ENCODE data around the gene SEMA3E.

- TF ChIP-seq POLR2AphosphoS5 (IDR thresholded peaks at IDR 0.05; ENCODE audit: low read depth, low read length) (no peak), SIN3A (IDR thresholded peaks at IDR 0.05; ENCODE audit: borderline replicate concordance, insufficient read depth, low read depth, low read length) (no peak), REST (IDR thresholded peaks at IDR 0.05; ENCODE audit: insufficient read depth in 1 of 2, low read depth in 2 of 2, low read length in 1 of 2) (no peak), TCF7L2 (IDR thresholded peaks at IDR 0.05; ENCODE audit: low read depth, low read length) (no peak)
- TF ChIP-seq, protein P1, sequence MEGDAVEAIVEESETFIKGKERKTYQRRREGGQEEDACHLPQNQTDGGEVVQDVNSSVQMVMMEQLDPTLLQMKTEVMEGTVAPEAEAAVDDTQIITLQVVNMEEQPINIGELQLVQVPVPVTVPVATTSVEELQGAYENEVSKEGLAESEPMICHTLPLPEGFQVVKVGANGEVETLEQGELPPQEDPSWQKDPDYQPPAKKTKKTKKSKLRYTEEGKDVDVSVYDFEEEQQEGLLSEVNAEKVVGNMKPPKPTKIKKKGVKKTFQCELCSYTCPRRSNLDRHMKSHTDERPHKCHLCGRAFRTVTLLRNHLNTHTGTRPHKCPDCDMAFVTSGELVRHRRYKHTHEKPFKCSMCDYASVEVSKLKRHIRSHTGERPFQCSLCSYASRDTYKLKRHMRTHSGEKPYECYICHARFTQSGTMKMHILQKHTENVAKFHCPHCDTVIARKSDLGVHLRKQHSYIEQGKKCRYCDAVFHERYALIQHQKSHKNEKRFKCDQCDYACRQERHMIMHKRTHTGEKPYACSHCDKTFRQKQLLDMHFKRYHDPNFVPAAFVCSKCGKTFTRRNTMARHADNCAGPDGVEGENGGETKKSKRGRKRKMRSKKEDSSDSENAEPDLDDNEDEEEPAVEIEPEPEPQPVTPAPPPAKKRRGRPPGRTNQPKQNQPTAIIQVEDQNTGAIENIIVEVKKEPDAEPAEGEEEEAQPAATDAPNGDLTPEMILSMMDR (IDR thresholded peaks at IDR 0.05): no peak
Measured at GRCh38 chr7:83347945-83348444, 300.9 kb downstream of the SEMA3E start.

All from Panc1 (cell line).